Suprapubic skin (tissue), 4 donors: ENCODE measurements around the gene LRRC8D. TPM values are rescaled to one million over a fixed set of nuclear protein-coding genes. Genes with fewer than 3 reads are reported as not detected.
"Not testable (repeated sequence)": the region's sequence is repeated elsewhere in the genome, so short reads cannot be mapped to it uniquely, and the experiment has no call there.

Experiments
- DNase-seq, 2 donors: peaks; one replicate each; pipeline ENCODE4 v3.0.0-alpha.2; 2019; ENCODE audit warnings: low spot score in 2 of 2
- H3K27ac ChIP-seq: fragments of 200-600 bp; sonication (generic); one replicate; pipeline ENCODE4 v1.5.1; 2019
- H3K27me3 ChIP-seq: fragments of 200-600 bp; sonication (generic); one replicate; pipeline ENCODE4 v1.5.1; 2019
- H3K36me3 ChIP-seq: fragments of 200-600 bp; sonication (generic); one replicate; pipeline ENCODE4 v1.5.1; 2019
- H3K4me1 ChIP-seq: fragments of 200-600 bp; sonication (generic); one replicate; pipeline ENCODE4 v1.5.1; 2019
- H3K4me3 ChIP-seq: fragments of 200-600 bp; sonication (generic); one replicate; pipeline ENCODE4 v1.5.1; 2019; ENCODE audit warnings: mild to moderate bottlenecking
- H3K9me3 ChIP-seq: fragments of 200-600 bp; sonication (generic); one replicate; pipeline ENCODE4 v1.5.1; 2019
- EP300 ChIP-seq: sonication (generic); formaldehyde crosslinking; IDR thresholded peaks from one replicate; pipeline ENCODE4 v1.6.1; 2017; ENCODE audit warnings: antibody characterized with exemption
- POLR2A ChIP-seq, 2 donors: fragments of 450-650 bp; IDR thresholded peaks; one replicate each; pipeline ENCODE4 v1.6.1; 2017; ENCODE audit warnings: antibody characterized with exemption in 2 of 2, mild to moderate bottlenecking in 2 of 2, moderate library complexity in 2 of 2
- POLR2AphosphoS5 ChIP-seq, 3 donors: sonication (generic); formaldehyde crosslinking; IDR thresholded peaks; one replicate each; pipeline ENCODE4 v1.6.1; 2017; ENCODE audit warnings: antibody characterized with exemption in 3 of 3
- WGBS: methylation state at CpG from one replicate; pipeline ENCODE4 v1.1.5; 2018; 5-methylcytosine and 5-hydroxymethylcytosine counted together
- total RNA-seq, 4 donors: library from RNA; depleted of rRNA; stranded (reverse); fragments of >200 nt; gene quantifications; one replicate each; pipeline ENCODE4 v1.1.0, GENCODE V29; 2016
- TF ChIP-seq, protein P1 (sequence below), 2 donors: fragments of 200-600 bp in 1 of 2; fragments of 450-650 bp in 1 of 2; sonication (generic) in 1 of 2; IDR thresholded peaks; one replicate each; pipeline ENCODE4 v1.5.1; 2016 to 2019; ENCODE audit warnings: antibody characterized with exemption in 2 of 2, mild to moderate bottlenecking in 1 of 2, moderate library complexity in 1 of 2

The LRRC8D gene
- total RNA-seq, 4 donors from 2014 or later, result 11.7 to 24.8 (median 21.6) TPM

DNA sequence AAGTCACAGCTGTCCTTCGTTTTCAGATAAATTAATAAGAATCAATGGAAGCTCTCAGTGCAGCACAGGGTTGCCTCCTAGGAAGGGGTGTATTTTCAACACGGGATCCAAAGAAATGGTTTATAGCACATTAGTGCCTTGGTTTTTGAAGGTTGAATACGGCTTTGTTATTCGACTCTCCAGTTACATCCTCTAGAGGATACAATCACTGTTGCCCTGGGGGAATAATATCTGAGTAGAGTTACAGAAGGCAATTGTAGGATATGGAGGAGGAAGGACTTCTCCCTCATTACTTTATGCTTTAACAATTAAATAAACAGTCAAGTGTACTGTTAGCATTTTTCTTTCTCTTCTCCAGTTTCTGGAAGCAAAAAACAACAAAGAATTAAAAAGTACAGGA lies 159.8 kb downstream of the LRRC8D start:
- Histone ChIP-seq H3K4me1 (peaks cover under 1% of the 10 kb centered on the region), H3K27ac (no peak overlapping the region), H3K27me3 (no peaks in the 10 kb centered on the region), H3K9me3 (no peaks in the 10 kb centered on the region), H3K36me3 (no peaks in the 10 kb centered on the region), H3K4me3 (no peak overlapping the region)
- 42% methylated on average over 4 of the region's 4 CpGs for WGBS
- no peak for DNase-seq
- TF ChIP-seq EP300 (no peak), POLR2AphosphoS5 (IDR thresholded peaks at IDR 0.05) (no peak)
- TF ChIP-seq, protein P1, sequence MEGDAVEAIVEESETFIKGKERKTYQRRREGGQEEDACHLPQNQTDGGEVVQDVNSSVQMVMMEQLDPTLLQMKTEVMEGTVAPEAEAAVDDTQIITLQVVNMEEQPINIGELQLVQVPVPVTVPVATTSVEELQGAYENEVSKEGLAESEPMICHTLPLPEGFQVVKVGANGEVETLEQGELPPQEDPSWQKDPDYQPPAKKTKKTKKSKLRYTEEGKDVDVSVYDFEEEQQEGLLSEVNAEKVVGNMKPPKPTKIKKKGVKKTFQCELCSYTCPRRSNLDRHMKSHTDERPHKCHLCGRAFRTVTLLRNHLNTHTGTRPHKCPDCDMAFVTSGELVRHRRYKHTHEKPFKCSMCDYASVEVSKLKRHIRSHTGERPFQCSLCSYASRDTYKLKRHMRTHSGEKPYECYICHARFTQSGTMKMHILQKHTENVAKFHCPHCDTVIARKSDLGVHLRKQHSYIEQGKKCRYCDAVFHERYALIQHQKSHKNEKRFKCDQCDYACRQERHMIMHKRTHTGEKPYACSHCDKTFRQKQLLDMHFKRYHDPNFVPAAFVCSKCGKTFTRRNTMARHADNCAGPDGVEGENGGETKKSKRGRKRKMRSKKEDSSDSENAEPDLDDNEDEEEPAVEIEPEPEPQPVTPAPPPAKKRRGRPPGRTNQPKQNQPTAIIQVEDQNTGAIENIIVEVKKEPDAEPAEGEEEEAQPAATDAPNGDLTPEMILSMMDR (IDR thresholded peaks at IDR 0.05), result no peak

DNA sequence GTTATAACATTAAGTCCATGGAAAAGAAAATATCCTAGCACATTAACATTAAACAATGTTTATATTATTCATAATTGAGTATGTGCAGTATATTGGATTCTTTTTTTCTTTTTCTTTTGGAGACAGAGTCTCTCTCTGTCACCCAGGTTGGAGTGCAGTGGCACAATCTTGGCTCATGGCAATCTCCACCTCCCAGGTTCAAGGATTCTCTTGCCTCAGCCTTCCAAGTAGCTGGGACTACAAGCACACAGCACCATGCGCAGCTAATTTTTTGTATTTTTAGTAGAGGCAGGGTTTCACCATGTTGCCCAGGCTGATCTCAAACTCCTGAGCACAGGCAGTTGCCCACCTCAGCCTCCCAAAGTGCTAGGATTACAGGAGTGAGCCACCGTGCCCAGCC lies 162.0 kb downstream of the LRRC8D start:
- not testable (repeated sequence) for H3K36me3 ChIP-seq, H3K4me1 ChIP-seq, DNase-seq, H3K27ac ChIP-seq, H3K9me3 ChIP-seq, H3K4me3 ChIP-seq, H3K27me3 ChIP-seq
- 82% methylated on average over 2 of the region's 2 CpGs for WGBS

DNA sequence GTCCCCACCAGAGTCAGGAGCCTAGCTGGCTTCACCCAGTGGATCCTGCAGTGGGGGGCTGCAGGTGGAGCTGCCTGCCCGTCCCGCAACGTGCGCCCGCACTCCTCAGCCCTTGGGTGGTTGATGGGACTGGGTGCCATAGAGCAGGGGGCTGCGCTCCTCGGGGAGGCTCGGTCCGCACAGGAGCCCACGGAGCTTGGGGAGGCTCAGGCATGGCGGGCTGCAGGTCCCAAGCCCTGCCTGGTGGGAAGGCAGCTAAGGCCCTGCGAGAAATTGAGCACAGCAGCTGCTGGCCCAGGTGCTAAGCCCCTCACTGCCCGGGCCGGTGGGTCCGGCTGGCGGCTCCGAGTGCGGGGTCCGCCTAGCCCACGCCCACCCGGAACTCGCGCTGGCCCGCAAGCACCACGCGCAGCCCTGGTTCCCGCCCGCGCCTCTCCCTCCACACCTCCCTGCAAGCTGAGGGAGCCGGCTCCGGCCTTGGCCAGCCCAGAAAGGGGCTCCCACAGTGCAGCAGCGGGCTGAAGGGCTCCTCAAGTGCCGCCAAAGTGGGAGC lies 163.8 kb downstream of the LRRC8D start:
- not testable (repeated sequence) for H3K9me3 ChIP-seq, H3K4me3 ChIP-seq, H3K27ac ChIP-seq, DNase-seq, H3K4me1 ChIP-seq, H3K27me3 ChIP-seq, H3K36me3 ChIP-seq
- WGBS, result 97% methylated on average over 22 of the region's 33 CpGs

DNA sequence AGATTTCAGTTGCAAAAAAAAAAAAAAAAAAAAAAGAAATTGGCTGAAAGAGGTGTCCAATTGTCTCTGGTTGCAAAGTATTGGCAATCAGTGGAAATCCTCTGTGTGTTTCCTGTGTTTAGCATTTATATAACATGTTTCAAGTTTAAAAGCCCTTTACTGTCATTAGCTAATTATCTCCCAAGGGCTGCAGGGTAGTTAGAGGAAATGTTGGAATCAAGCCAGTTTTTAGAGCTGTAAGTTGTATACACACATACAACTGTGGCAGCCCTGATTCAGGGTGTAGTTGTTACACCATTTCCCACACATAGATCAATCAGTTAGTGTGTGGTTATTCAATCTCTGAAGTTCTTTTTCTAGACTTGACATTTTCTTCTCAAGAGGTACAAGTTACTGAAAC lies 165.2 kb downstream of the LRRC8D start:
- no peak for DNase-seq
- peaks cover 11% of the 10 kb centered on the region for H3K4me1 ChIP-seq
- no peak overlapping the region for H3K27ac ChIP-seq
- TF ChIP-seq POLR2AphosphoS5 (IDR thresholded peaks at IDR 0.05), result no peak
- no peak for TF ChIP-seq POLR2A (IDR thresholded peaks at IDR 0.05)
- no peak for TF ChIP-seq EP300
- TF ChIP-seq, protein P1 (IDR thresholded peaks at IDR 0.05), result no peak
- H3K36me3 ChIP-seq, result no peaks in the 10 kb centered on the region
- no peaks in the 10 kb centered on the region for H3K27me3 ChIP-seq
- H3K4me3 ChIP-seq, result no peak overlapping the region
- no peaks in the 10 kb centered on the region for H3K9me3 ChIP-seq

Other genes with a start within 250 kb of the LRRC8D start
- gene LRRC8C, start 187.9 kb upstream of the LRRC8D start, total RNA-seq, result 10 to 100 TPM in 1 of 4 donors, 1 to 10 TPM in 3; 6.2 to 10.4 (median 9.1) TPM
- 10 to 100 TPM; 10.8 to 34.1 (median 17.0) TPM for gene ZNF326, start 174.1 kb downstream of the LRRC8D start, total RNA-seq